K562 treated with DMSO at 1 percent for 4 hours (cell line): ENCODE data around the gene SPRING1. TPM values are rescaled to one million over a fixed set of nuclear protein-coding genes. Genes with fewer than 3 reads are reported as not detected.

Experiments
- total RNA-seq: library from RNA; unstranded; fragments of 300-600 nt; gene quantifications from 2 replicates; pipeline ENCODE4 v1.2.3, GENCODE V29; 2022; ENCODE audit not compliant: insufficient read depth

The SPRING1 gene
- total RNA-seq = 14.3 and 16.7 TPM in 2 replicates

GRCh38 chr12:116737774-116738657 lies at the start of gene SPRING1, which contains the start of gene RNFT2:
TSS of gene SPRING1 (minus strand) at chr12:116738069. CDS start at chr12:116737900, 169 bp downstream.
TSS of gene RNFT2 (plus strand) at chr12:116738315. CDS start at chr12:116740498, 2,183 bp downstream.

Other genes with a start within 250 kb of the SPRING1 start
- gene MAP1LC3B2, start 178.7 kb downstream of the SPRING1 start, total RNA-seq = 4.2 TPM in 1 of 2 replicates, not detected in the other
- gene RNFT2, start 246 bp upstream of the SPRING1 start, total RNA-seq = 3.7 and 4.3 TPM in 2 replicates
- gene HRK, start 143.4 kb upstream of the SPRING1 start, total RNA-seq = not detected in 2 replicates
- 7.2 and 7.4 TPM in 2 replicates for gene FBXW8, start 172.9 kb upstream of the SPRING1 start, total RNA-seq